K562 (cell line): Measurements from ENCODE around the gene SHANK1. TPM values are rescaled to one million over a fixed set of nuclear protein-coding genes. Genes with fewer than 3 reads are reported as not detected.
A peak's percentile ranks its signal among the peaks of the same experiment; 100 is the strongest.

Source experiments
- CEBPB ChIP-seq: fragments of 450-650 bp; IDR thresholded peaks from 2 replicates; pipeline ENCODE4 v1.6.1; 2016; ENCODE audit warnings: missing genetic modification characterization, missing compliant biosample characterization
- CTBP1 ChIP-seq: fragments of 450-650 bp; IDR thresholded peaks from 2 replicates; pipeline ENCODE4 v1.6.1; 2016; ENCODE audit warnings: borderline replicate concordance
- EP400 ChIP-seq: fragments of 450-650 bp; IDR thresholded peaks from 2 replicates; pipeline ENCODE4 v1.6.1; 2017; ENCODE audit warnings: antibody characterized with exemption, mild to moderate bottlenecking, moderate library complexity
- FIP1L1 ChIP-seq: fragments of 200-400 bp; formaldehyde crosslinking; IDR thresholded peaks from 2 replicates; pipeline ENCODE4 v1.6.1; 2018; ENCODE audit warnings: mild to moderate bottlenecking, low read depth, low read length; ENCODE audit not compliant: poor library complexity, severe bottlenecking
- GTF2E2 ChIP-seq: fragments of 200-800 bp; sonication (Bioruptor generic); IDR thresholded peaks from 2 replicates; pipeline ENCODE4 v1.6.1; 2016; ENCODE audit warnings: missing genetic modification characterization, missing compliant biosample characterization
- KDM2B ChIP-seq: fragments of 250-450 bp; sonication (Bioruptor Pico); IDR thresholded peaks from 2 replicates; pipeline ENCODE4 v1.8.0; 2021; ENCODE audit warnings: mild to moderate bottlenecking, moderate library complexity
- NCOA6 ChIP-seq: fragments of 450-650 bp; IDR thresholded peaks from 2 replicates; pipeline ENCODE4 v1.6.1; 2017; ENCODE audit warnings: mild to moderate bottlenecking
- RNF2 ChIP-seq: sonication (generic); IDR thresholded peaks from 2 replicates; pipeline ENCODE4 v1.6.1; 2016
- SIN3B ChIP-seq: fragments of 450-650 bp; IDR thresholded peaks from 2 replicates; pipeline ENCODE4 v1.6.1; 2017; ENCODE audit warnings: low read depth, mild to moderate bottlenecking, moderate library complexity
- SMAD4 ChIP-seq: fragments of 250-450 bp; sonication (Bioruptor Pico); conservative IDR thresholded peaks from 2 replicates; pipeline ENCODE4 v1.8.0; 2021; ENCODE audit warnings: inconsistent platforms, mild to moderate bottlenecking, moderate library complexity
- SRSF1 ChIP-seq: fragments of 200-400 bp; formaldehyde crosslinking; IDR thresholded peaks from 2 replicates; pipeline ENCODE4 v1.6.1; 2017; ENCODE audit warnings: mild to moderate bottlenecking, low read depth, low read length, moderate library complexity
- SUPT5H ChIP-seq: fragments of 450-650 bp; IDR thresholded peaks from 2 replicates; pipeline ENCODE4 v1.6.1; 2016
- TARDBP ChIP-seq: fragments of 450-650 bp; IDR thresholded peaks from 2 replicates; pipeline ENCODE4 v1.6.1; 2016
- ZBTB40 ChIP-seq, 2 experiments: fragments of 450-650 bp in 1 of 2; sonication (generic) in 1 of 2; formaldehyde crosslinking in 1 of 2; IDR thresholded peaks; 2 replicates each; pipeline versions ENCODE4 v1.7.1 to v1.9.0; 2016 to 2022; ENCODE audit warnings: inconsistent platforms in 1 of 2, mild to moderate bottlenecking in 1 of 2, missing genetic modification reagents in 1 of 2
- ZNF668 ChIP-seq: fragments of 250-450 bp; sonication (Bioruptor Pico); IDR thresholded peaks from 2 replicates; pipeline ENCODE4 v1.8.0; 2022; ENCODE audit warnings: mild to moderate bottlenecking, inconsistent platforms
- polyA plus RNA-seq, 8 experiments: library from polyadenylated mRNA; depleted of rRNA in 4 of 8; stranded (reverse) in 5 of 8; unstranded in 3 of 8; fragments of >200 nt; fragmentation: Nextera tagmentation in 2 of 8; fragmentation: Illumina TruSeq in 1 of 8; extraction: Ambion mirVana in 2 of 8; extraction: Trizol in 1 of 8; gene quantifications; 2 replicates each; pipeline versions ENCODE4 v1.2.1 to v1.2.3, GENCODE V29; 2011 to 2014; ENCODE audit warnings: inconsistent platforms in 1 of 8, missing spikeins in 1 of 8
- total RNA-seq, 7 experiments: library from RNA; depleted of rRNA in 6 of 7; stranded (reverse); fragments of >200 nt in 6 of 7; fragmentation: Illumina TruSeq in 2 of 7; extraction: Trizol in 2 of 7; gene quantifications; 2 replicates each; pipeline versions ENCODE4 v1.2.1 to v1.2.3, GENCODE V29; 2011 to 2021; ENCODE audit warnings: low replicate concordance in 1 of 7
- TF ChIP-seq, protein P1 (sequence below): fragments of 450-650 bp; IDR thresholded peaks from 2 replicates; pipeline ENCODE4 v1.6.1; 2016; ENCODE audit warnings: borderline replicate concordance
- TF ChIP-seq, protein P2 (sequence below): fragments of 450-650 bp; IDR thresholded peaks from 2 replicates; pipeline ENCODE4 v1.6.1; 2016

SHANK1 gene
- total and polyA plus RNA-seq, 9 of the 15 experiments (the other 6 are each of a cell fraction or from before 2014, with no cell fraction given), result 0.33 to 1.3 (median 0.55) TPM; not detected in 2

GRCh38 chr19:50725218-50725910 lies 5.8 kb upstream of the SHANK1 start (continued):
- TF ChIP-seq ZBTB40 (IDR thresholded peaks at IDR 0.05) (peak; percentile 71), ZBTB40 (CRISPR knock-in tag; IDR thresholded peaks at IDR 0.05) (no peak), KDM2B (CRISPR knock-in tag) (0 out of 2 replicates have a peak, but pooled peaks have one; percentile 26), SRSF1 (no peak), NCOA6 (no peak), TARDBP (0 out of 2 replicates have a peak, but pooled peaks have one; percentile 48), RNF2 (peak; percentile 69; the same call in 1 of the 2 replicates), ZNF668 (CRISPR knock-in tag) (0 out of 2 replicates have a peak, but pooled peaks have one; percentile 29), SMAD4 (peak; percentile 63), EP400 (peak; percentile 65; the same call in 1 of the 2 replicates), GTF2E2 (tag) (peak; percentile 31; the same call in 1 of the 2 replicates), CTBP1 (0 out of 2 replicates have a peak, but pooled peaks have one; percentile 5), CEBPB (tag) (no peak), SIN3B (peak; percentile 67; the same call in 1 of the 2 replicates), SUPT5H (peak; percentile 9), FIP1L1 (peak; percentile 36)
- TF ChIP-seq, protein P1, sequence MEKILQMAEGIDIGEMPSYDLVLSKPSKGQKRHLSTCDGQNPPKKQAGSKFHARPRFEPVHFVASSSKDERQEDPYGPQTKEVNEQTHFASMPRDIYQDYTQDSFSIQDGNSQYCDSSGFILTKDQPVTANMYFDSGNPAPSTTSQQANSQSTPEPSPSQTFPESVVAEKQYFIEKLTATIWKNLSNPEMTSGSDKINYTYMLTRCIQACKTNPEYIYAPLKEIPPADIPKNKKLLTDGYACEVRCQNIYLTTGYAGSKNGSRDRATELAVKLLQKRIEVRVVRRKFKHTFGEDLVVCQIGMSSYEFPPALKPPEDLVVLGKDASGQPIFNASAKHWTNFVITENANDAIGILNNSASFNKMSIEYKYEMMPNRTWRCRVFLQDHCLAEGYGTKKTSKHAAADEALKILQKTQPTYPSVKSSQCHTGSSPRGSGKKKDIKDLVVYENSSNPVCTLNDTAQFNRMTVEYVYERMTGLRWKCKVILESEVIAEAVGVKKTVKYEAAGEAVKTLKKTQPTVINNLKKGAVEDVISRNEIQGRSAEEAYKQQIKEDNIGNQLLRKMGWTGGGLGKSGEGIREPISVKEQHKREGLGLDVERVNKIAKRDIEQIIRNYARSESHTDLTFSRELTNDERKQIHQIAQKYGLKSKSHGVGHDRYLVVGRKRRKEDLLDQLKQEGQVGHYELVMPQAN, result peak; percentile 55
- TF ChIP-seq, protein P2, sequence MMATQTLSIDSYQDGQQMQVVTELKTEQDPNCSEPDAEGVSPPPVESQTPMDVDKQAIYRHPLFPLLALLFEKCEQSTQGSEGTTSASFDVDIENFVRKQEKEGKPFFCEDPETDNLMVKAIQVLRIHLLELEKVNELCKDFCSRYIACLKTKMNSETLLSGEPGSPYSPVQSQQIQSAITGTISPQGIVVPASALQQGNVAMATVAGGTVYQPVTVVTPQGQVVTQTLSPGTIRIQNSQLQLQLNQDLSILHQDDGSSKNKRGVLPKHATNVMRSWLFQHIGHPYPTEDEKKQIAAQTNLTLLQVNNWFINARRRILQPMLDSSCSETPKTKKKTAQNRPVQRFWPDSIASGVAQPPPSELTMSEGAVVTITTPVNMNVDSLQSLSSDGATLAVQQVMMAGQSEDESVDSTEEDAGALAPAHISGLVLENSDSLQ, result 0 out of 2 replicates have a peak, but pooled peaks have one; percentile 5
